ENCODE measurements around the gene ACOX3.

The ACOX3 gene

GRCh38 chr4:8465615-8466611 lies 25.4 kb upstream of the ACOX3 start:
- DNase-seq = no peak

GRCh38 chr4:8464381-8464780 lies 23.9 kb upstream of the ACOX3 start:
- DNase-seq = no peak

GRCh38 chr4:8463811-8464210 lies 23.3 kb upstream of the ACOX3 start:
- no peak for DNase-seq

- no peak for DNase-seq
These were observed 21.1 kb upstream of the ACOX3 start for GRCh38 chr4:8461616-8462015.

- DNase-seq = no peak
These were observed 20.6 kb upstream of the ACOX3 start for GRCh38 chr4:8461086-8461485.

GRCh38 chr4:8459867-8460445 lies 19.4 kb upstream of the ACOX3 start:
- no peak for DNase-seq

GRCh38 chr4:8457646-8458252 lies 17.2 kb upstream of the ACOX3 start:
- DNase-seq = no peak

GRCh38 chr4:8453957-8454356 lies 13.4 kb upstream of the ACOX3 start:
- no peak for DNase-seq

GRCh38 chr4:8451440-8452182 lies 11.1 kb upstream of the ACOX3 start:
- DNase-seq = no peak

GRCh38 chr4:8446122-8446521 lies 5.6 kb upstream of the ACOX3 start:
- DNase-seq = no peak

GRCh38 chr4:8443801-8444200 lies 3.3 kb upstream of the ACOX3 start:
- DNase-seq = no peak

- no peak for DNase-seq
These were observed 2.3 kb upstream of the ACOX3 start for GRCh38 chr4:8442596-8443358.

GRCh38 chr4:8441499-8442091 lies 1.1 kb upstream of the ACOX3 start:
- DNase-seq = no peak

GRCh38 chr4:8439914-8440491 lies 520 bp downstream of the ACOX3 start:
- DNase-seq = peak; percentile 39 to 52

- DNase-seq = no peak
These were observed 1.4 kb downstream of the ACOX3 start for GRCh38 chr4:8439168-8439567.

GRCh38 chr4:8438743-8439142 lies 1.8 kb downstream of the ACOX3 start:
- no peak for DNase-seq

GRCh38 chr4:8437281-8437680 lies 3.2 kb downstream of the ACOX3 start:
- DNase-seq = no peak

GRCh38 chr4:8435656-8436121 lies 4.8 kb downstream of the ACOX3 start:
- DNase-seq = no peak

GRCh38 chr4:8434251-8435073 lies 6.1 kb downstream of the ACOX3 start:
- DNase-seq = no peak

- DNase-seq = no peak
These were observed 7.4 kb downstream of the ACOX3 start for GRCh38 chr4:8433136-8433535.

- no peak for DNase-seq
These were observed 9.0 kb downstream of the ACOX3 start for GRCh38 chr4:8431553-8431952.
